ENCODE data around the gene TRPC4AP.

Gene TRPC4AP

DNA sequence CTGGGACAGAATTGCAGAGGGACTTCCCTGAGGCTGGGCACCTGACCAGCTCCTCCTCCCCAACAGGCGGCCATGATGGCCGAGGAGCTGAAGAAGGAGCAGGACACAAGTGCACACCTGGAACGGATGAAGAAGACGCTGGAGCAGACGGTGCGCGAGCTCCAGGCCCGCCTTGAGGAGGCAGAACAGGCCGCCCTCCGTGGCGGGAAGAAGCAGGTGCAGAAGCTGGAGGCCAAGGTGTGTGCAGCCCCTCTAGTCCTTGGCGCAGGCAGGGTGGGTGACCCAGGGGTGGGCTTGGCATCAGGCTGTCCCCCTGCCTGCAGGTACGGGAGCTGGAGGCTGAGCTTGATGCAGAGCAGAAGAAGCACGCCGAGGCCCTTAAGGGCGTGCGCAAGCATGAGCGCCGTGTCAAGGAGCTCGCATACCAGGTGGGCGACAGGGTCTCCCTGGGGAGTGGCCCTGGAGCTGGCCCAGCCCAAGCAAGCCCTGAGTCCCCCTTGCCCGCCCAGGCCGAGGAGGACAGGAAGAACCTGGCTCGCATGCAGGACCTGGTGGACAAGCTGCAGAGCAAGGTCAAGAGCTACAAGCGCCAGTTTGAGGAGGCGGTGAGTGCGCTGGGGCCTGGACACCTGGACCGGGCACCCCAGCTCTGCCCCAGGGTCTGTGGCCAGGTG lies 91.5 kb downstream of the TRPC4AP start:
- DNase-seq (ENCODE audit: low read depth) = no peak

DNA sequence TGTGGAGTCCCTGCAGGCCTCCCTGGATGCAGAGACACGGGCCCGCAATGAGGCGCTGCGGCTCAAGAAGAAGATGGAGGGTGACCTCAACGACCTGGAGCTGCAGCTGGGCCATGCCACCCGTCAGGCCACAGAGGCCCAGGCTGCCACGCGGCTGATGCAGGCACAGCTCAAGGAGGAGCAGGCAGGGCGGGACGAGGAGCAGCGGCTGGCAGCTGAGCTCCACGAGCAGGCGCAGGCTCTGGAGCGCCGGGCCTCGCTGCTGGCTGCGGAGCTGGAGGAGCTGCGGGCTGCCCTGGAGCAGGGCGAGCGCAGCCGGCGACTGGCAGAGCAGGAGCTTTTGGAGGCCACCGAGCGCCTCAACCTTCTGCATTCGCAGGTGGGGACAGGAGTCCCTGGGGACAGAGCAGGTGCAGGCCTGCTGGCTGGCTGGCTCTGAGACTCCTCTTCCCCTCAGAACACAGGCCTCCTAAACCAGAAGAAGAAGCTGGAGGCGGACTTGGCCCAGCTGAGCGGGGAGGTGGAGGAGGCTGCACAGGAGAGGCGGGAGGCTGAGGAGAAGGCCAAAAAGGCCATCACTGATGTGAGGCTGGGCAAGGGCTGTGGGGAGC lies 92.2 kb downstream of the TRPC4AP start:
- DNase-seq (ENCODE audit: low read depth) = no peak

DNA sequence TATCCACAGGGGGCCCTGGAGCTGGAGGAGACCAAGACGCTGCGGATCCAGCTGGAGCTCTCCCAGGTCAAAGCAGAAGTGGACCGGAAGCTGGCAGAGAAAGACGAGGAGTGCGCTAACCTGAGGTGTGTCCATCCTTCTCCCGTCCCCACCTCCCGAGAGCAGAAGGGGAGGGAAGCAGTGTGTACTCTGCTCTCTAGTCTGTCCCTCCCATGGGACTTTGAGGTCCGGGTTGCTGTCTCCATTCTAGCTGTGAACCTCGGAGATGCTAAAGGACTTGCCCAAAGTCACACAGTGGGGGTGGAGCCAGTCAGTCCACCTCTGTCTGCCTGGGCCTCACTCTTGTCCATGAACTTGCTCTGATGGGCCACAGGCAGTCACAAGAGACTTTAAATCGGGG lies 92.8 kb downstream of the TRPC4AP start:
- no peak for DNase-seq (ENCODE audit: low read depth)

DNA sequence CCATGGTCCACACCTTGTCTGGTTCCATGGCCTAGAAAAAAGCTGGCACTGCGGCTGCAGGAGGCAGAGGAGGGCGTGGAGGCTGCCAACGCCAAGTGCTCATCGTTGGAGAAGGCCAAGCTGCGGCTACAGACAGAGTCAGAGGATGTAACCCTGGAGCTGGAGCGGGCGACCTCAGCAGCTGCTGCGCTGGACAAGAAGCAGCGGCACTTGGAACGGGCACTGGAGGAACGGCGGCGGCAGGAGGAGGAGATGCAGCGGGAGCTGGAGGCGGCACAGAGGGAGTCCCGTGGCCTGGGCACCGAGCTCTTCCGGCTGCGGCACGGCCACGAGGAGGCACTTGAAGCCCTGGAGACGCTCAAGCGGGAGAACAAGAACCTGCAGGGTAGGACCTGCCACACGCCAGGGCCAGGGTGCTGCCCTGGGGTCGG lies 93.6 kb downstream of the TRPC4AP start:
- no peak for DNase-seq (ENCODE audit: low read depth)

DNA sequence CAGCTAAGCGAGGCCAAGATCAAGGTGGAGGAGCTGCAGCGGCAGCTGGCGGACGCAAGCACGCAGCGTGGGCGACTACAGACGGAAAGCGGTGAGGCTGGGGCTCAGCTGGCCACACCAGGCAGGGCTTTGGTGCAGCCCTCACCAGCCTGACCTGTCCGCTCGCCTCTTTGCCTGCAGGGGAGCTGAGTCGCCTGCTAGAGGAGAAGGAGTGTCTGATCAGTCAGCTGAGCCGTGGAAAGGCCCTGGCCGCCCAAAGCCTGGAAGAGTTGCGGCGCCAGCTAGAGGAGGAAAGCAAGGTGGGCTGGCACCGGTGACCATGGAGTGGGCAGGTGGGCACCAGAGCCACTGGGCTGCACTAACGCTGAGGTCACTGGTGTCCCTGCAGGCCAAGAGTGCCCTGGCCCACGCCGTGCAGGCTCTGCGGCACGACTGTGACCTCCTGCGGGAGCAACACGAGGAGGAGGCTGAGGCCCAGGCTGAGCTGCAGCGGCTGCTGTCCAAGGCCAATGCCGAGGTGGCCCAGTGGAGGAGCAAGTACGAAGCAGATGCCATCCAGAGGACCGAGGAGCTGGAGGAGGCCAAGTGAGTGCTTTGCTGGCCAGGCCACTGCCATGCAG lies 94.2 kb downstream of the TRPC4AP start:
- no peak for DNase-seq (ENCODE audit: low read depth)

DNA sequence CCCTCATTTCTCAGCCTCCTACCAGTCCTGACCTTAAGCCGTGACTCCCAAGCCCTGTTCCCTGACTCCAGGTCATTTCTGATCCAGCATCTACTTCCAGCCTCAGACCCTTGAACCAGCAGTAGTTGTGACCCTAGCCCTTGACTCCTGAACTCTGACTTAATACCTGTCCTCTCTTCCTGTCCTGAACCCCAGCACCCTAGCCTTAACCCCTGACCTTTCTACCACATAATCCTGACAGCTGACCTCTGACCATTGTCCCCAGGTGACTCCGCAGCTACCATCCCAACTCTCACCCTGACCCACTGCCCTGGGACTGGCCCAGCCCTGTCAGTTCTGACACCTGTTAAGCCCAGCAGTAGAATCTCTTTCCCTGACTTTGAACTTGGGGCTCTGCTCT lies 94.8 kb downstream of the TRPC4AP start:
- no peak for DNase-seq (ENCODE audit: low read depth)

DNA sequence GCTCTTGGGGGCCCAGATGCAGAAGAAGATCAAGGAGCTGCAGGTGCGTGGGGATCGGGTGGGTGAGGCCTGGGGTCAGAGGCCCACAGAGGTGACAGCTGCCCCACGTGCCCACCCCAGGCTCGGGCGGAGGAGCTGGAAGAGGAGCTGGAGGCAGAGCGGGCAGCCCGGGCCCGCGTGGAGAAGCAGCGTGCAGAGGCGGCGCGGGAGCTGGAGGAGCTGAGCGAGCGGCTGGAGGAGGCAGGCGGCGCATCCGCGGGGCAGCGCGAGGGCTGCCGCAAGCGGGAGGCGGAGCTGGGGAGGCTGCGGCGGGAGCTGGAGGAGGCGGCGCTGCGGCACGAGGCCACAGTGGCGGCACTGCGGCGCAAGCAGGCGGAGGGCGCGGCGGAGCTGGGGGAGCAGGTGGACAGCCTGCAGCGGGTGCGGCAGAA lies 95.5 kb downstream of the TRPC4AP start:
- peak; percentile 16 for DNase-seq (ENCODE audit: low read depth)

DNA sequence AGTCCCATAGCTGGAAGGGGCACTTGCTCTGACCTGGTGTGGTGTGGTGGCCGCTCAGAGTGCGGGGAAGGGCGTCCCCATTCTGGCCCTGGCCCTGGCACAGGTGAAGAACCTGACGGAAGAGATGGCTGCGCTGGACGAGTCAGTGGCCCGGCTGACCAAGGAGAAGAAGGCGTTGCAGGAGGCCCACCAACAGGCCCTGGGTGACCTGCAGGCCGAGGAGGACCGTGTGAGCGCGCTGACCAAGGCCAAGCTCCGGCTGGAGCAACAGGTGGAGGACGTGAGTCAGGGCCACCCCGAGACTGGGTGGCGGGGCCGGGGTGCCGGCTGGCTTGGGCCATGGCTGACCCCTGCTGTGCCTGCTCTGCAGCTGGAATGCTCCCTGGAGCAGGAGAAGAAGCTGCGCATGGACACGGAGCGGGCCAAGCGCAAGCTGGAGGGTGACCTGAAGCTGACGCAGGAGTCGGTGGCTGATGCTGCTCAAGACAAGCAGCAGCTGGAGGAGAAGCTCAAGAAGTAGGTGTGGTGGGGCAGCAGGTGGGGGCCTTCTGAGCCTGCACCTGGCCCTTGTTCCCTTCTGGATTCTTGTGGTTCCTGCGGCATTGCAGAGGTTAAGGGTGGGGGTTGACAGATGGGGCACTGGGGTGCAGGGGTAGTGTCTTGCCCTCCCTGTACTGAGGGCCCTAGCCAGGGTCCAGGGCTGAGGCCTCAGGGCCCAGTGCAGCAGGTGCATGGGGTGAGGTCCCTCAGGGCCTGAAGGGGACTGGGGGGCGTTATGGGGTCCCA lies 96.2 kb downstream of the TRPC4AP start:
- no peak for DNase-seq (ENCODE audit: low read depth)

DNA sequence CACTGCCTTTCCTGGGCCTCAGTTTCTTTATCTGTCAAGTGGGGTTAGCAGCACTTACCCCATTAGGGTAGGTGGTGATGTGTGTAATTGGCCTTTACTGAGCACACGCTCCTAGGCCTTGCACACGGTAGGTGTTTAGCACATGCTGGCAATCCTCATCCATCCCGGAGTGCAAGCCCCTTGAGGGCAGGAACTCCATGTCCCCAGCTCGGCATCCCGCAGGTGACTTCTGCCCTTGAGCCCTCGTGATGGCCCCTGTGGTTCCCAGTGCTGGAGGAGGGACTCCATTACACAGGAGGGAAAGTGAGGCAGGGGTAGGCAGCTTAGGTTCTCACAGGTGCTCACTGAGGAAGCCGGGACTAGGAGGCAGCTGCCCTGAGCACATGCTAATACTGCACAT lies 96.9 kb downstream of the TRPC4AP start:
- DNase-seq (ENCODE audit: low read depth) = no peak

DNA sequence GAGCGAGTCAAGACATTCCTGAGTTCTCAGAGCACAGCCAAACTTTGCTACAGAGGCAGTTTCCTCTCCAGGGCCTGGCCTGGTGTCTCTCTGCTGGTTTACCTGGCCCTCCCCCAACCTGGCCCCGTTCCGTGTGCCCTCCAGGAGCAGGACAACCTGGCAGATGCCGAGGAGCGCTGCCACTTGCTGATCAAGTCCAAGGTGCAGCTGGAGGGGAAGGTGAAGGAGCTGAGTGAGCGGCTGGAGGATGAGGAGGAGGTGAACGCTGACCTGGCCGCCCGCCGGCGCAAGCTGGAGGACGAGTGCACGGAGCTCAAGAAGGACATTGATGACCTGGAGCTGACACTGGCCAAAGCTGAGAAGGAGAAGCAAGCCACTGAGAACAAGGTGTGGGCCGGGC lies 97.4 kb downstream of the TRPC4AP start:
- DNase-seq (ENCODE audit: low read depth) = no peak

DNA sequence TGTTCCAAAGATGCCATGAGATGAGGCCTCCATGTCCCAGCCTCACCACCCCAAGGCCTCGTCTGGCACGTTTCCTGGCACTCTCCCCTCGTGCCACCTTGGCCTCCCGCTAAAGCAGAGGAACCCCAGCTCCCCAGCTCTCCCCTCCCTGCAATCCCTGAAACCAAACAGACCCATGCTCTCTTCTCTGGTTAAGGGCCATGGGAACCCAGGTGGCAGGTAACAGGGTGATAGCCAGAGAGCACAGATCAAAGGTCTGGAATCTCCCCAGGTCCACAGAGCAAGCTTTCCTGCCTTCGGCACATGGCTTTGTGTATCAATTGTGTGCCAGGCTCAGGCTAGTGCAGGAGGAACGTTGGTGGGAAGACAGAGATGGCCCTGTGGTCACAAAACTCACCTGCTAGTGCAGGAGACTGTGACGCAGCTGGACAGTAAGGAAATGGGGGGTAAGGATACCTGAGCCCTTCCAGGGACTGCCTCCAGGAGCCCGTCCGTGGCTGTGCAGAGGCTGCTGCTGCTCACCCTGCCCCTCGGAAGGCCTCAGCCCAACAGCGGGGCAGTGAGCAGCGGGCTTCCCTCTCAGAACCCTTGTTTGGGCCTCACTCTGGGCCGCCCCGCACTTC lies 98.0 kb downstream of the TRPC4AP start:
- no peak for DNase-seq (ENCODE audit: low read depth)

DNA sequence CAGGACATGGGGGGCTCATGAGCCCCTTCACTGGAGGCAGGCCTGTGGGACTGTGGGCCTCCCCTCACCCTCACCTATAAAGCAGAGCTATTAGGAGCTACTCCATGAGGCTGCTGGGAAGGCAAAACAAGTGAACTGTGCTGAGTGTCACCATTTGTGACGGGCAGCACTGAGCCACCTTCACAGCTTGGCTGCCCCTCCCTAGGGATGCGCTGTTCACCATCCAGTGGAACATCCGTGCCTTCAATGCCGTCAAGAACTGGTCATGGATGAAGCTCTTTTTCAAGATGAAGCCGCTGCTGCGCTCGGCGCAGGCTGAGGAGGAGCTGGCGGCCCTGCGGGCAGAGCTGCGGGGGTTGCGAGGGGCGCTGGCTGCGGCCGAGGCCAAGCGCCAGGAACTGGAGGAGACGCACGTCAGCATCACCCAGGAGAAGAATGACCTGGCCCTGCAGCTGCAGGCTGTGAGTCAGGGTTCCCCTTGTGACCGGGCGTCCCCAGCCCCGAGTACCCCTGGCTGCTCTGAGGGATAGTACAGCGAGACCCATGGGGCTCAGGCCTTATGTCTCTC lies 98.6 kb downstream of the TRPC4AP start:
- no peak for DNase-seq (ENCODE audit: low read depth)

DNA sequence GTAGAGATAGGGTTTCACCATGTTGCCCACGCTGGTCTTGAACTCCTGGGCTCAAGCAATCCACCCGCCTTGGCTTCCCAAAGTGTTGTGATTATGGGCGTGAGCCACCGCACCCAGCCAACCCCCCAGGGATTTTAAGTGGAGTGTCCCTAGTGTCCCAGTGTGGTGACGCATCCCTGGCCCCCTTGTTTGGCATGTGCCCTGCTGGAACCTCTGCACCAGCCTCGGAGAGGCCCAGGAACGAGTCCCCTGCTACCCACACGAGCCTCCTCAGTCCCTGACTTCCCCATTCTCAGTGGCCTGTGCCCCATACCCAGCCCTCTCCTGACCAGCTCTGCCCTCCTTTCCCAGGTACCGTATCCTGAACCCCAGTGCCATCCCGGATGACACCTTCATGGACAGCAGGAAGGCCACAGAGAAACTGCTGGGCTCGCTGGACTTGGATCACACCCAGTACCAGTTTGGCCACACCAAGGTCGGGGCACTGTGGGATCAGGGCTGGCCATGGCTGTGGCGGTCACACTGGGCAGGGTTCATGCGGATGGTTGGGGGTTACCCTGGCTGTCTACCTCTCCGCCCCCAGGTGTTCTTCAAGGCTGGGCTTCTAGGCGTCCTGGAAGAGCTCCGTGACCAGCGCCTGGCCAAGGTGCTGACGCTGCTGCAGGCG lies 99.7 kb downstream of the TRPC4AP start:
- DNase-seq (ENCODE audit: low read depth) = no peak

DNA sequence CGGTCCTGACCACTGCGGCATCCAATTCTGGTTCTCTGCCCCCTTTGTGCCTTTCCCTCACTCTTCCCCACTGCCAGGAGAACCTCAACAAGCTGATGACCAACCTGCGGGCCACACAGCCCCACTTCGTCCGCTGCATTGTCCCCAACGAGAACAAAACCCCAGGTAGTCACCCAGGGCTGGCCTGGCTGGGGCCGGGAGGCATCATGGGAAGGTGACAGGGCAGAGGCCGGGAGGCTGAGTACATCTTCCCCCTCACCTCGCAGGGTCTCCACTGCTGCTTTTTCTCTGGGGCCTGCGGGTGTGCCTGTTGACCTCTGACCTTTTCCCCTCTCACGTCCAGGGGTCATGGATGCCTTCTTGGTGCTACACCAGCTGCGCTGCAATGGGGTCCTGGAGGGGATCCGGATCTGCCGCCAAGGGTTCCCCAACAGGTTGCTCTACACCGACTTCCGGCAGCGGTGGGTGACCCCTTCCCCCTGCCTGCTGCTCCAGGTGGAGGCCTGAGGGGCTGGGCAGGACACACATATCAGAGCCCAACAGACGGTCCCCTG lies 101.9 kb downstream of the TRPC4AP start:
- no peak for DNase-seq (ENCODE audit: low read depth)

DNA sequence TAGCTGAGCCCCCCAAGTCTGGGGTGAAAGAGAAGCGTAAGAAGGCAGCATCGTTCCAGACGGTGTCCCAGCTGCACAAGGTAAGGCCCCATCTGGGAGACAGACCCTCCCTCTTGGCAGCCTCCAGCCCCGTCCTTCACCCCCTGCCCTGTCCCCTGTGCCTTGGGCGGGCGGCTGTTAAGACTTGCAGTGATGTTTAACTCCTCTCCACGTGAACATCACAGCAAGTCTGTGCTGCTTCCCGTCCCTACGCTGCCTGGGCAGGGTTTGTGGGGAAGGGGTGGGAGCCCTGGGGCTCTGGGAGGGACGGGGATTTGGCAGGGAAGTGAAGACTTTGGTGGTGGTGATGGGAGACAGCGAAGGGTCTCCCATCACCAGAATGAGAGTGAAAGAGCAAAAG lies 102.4 kb downstream of the TRPC4AP start:
- no peak for DNase-seq (ENCODE audit: low read depth)

DNA sequence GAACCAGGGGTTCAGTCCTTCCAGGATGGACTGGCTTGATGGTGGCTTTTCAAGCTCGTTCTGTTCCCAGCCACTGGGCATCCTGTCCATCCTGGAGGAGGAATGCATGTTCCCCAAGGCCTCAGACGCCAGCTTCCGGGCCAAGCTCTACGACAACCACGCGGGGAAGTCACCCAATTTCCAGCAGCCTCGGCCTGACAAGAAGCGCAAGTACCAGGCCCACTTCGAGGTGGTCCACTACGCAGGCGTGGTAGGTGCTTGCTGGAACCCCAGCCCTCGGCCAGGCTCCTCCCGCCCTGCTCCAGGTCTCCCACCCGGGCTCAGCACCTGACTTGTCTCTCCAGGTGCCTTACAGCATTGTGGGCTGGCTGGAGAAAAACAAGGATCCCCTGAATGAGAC lies 102.9 kb downstream of the TRPC4AP start:
- DNase-seq (ENCODE audit: low read depth) = no peak

DNA sequence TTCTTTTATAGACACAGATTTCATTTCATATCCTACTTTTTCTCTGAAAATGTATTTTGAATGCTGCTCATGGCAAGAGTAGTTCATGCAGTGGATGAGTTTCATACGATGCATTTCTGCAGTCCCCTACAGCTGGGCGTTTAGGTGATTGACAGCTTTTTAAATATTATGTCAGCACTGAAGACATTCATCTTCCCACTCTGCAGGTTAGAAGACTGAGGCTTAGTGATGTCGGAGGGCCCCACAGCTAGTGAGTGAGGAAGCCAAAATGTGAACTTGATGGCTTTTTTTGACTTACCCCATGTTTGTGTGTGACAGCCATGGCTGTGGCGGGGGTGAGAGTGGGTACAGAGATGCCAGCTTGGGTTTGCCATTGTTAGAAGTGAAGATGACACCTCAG lies 103.5 kb downstream of the TRPC4AP start:
- no peak for DNase-seq (ENCODE audit: low read depth)

DNA sequence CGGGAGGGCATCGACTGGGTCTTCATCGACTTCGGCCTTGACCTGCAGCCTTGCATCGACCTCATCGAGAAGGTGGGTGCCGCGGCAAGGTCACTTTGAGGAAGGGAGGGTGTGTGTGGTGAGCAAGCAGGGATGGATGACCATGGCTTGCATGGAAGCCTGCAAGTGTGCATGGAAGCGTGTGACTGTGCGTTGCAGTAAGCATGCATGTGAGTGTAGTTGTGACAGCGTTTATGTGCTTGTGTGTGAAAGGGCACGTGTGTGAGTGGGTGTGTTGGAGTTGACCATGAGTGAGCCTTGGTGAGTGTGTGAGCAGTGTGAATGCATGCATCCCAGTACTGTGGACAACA lies 104.4 kb downstream of the TRPC4AP start:
- DNase-seq (ENCODE audit: low read depth) = no peak

DNA sequence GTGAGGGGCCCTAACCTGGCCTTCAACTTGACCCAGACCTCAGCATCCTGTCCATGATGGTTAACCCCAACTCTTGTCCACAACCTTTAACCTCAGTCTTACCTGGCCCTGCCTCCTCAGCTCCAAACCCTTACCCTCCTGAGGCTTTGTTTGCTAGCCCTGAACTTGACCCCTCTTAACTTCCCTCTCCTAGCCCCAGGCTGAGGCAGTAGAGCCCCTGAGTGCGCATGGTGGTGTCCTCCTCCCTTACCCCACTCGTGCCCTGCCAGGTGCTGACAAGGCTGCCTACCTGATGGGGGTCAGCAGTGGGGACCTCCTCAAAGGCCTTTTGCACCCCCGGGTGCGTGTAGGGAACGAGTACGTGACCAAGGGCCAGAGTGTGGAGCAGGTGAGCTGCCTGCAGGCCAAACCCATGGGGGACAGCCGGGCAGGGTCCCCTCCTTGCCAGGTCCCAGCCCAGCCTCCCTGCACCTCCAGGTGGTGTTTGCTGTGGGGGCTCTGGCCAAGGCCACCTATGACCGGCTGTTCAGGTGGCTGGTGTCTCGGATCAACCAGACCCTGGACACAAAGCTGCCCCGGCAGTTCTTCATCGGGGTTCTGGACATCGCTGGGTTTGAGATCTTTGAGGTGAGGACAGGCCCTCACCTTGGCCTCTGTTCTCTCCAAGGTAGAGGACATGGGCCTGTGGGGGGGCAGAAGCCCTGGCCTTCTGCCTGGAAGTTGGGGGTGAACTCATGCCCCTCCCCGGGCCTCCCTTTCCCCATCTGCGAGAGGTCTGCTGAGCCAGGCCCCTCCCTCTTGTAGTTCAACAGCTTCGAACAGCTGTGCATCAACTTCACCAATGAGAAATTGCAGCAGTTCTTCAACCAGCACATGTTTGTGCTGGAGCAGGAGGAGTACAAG lies 105.1 kb downstream of the TRPC4AP start:
- DNase-seq (ENCODE audit: low read depth) = no peak

All from fibroblast of gingiva (primary cell).